HEK293T (cell line): ENCODE data around the gene ATAD3C.
"Not testable (repeated sequence)": the region's sequence is repeated elsewhere in the genome, so short reads cannot be mapped to it uniquely, and the experiment has no call there.

Experiments used
- CTCF ChIA-PET: fragments of 350-600 bp; formaldehyde crosslinking; extraction: SDS; loops from one replicate; lab custom pipeline; 2021; ENCODE audit warnings: antibody characterized with exemption, inconsistent platforms; lab: Yijun Ruan, JAX
- POLR2A ChIA-PET: fragments of 350-600 bp; formaldehyde crosslinking; extraction: SDS; loops from one replicate; lab custom pipeline; 2020; ENCODE audit warnings: antibody characterized with exemption, inconsistent platforms; lab: Yijun Ruan, JAX
- DNase-seq: peaks from one replicate; pipeline ENCODE4 v3.0.0; 2012; ENCODE audit warnings: mixed read lengths; ENCODE audit errors: extremely low spot score
- ARNT ChIP-seq: fragments of 450-650 bp; IDR thresholded peaks from 2 replicates; pipeline ENCODE4 v1.6.1; 2017; ENCODE audit warnings: mild to moderate bottlenecking
- BHLHE40 ChIP-seq: fragments of 450-650 bp; IDR thresholded peaks from 2 replicates; pipeline ENCODE4 v1.6.1; 2016; ENCODE audit warnings: mild to moderate bottlenecking, moderate library complexity, borderline replicate concordance
- CTBP1 ChIP-seq: fragments of 450-650 bp; IDR thresholded peaks from 2 replicates; pipeline ENCODE4 v1.6.1; 2016; ENCODE audit warnings: borderline replicate concordance
- ELF4 ChIP-seq: fragments of 450-650 bp; IDR thresholded peaks from 2 replicates; pipeline ENCODE4 v1.6.1; 2017; ENCODE audit warnings: antibody characterized with exemption
- FOXA1 ChIP-seq: fragments of 450-650 bp; IDR thresholded peaks from 2 replicates; pipeline ENCODE4 v1.6.1; 2016; ENCODE audit warnings: mild to moderate bottlenecking
- FOXK2 ChIP-seq: fragments of 450-650 bp; IDR thresholded peaks from 2 replicates; pipeline ENCODE4 v1.6.1; 2016; ENCODE audit warnings: mild to moderate bottlenecking
- FOXM1 ChIP-seq: fragments of 450-650 bp; IDR thresholded peaks from 2 replicates; pipeline ENCODE4 v1.6.1; 2017; ENCODE audit warnings: mild to moderate bottlenecking, borderline replicate concordance
- HDGF ChIP-seq: fragments of 450-650 bp; IDR thresholded peaks from 2 replicates; pipeline ENCODE4 v1.6.1; 2017; ENCODE audit warnings: antibody characterized with exemption, borderline replicate concordance
- L3MBTL2 ChIP-seq: fragments of 450-650 bp; conservative IDR thresholded peaks from 2 replicates; pipeline ENCODE4 v1.6.1; 2016; ENCODE audit warnings: mild to moderate bottlenecking
- LEF1 ChIP-seq: fragments of 450-650 bp; IDR thresholded peaks from 2 replicates; pipeline ENCODE4 v1.6.1; 2017; ENCODE audit warnings: mild to moderate bottlenecking, borderline replicate concordance
- NFRKB ChIP-seq: fragments of 450-650 bp; IDR thresholded peaks from 2 replicates; pipeline ENCODE4 v1.6.1; 2016; ENCODE audit warnings: mild to moderate bottlenecking, moderate library complexity
- PKNOX1 ChIP-seq: fragments of 450-650 bp; IDR thresholded peaks from 2 replicates; pipeline ENCODE4 v1.6.1; 2016
- SP1 ChIP-seq: fragments of 450-650 bp; IDR thresholded peaks from 2 replicates; pipeline ENCODE4 v1.6.1; 2017
- SUZ12 ChIP-seq: fragments of 450-650 bp; IDR thresholded peaks from 2 replicates; pipeline ENCODE4 v1.6.1; 2016; ENCODE audit warnings: mild to moderate bottlenecking
- TARDBP ChIP-seq: fragments of 450-650 bp; IDR thresholded peaks from 2 replicates; pipeline ENCODE4 v1.6.1; 2016
- ZNF384 ChIP-seq: fragments of 450-650 bp; IDR thresholded peaks from 2 replicates; pipeline ENCODE4 v1.6.1; 2016

Gene ATAD3C

GRCh38 chr1:1449099-1449739 lies at the start of gene ATAD3C:
ATAD3C (plus strand) TSS chr1:1449689; CDS start chr1:1450684, 995 bp downstream.
- TF ChIP-seq ZNF384 (no peak), SP1 (no peak), FOXA1 (no peak), TARDBP (no peak), SUZ12 (no peak)
- ChIA-PET POLR2A (interaction anchor here (1.3 kb wide), 2 partner anchors 41 to 47 kb away, joined by 3 to 4 read pairs; no protein-coding TSS in a partner anchor), CTCF (no interaction called here)
- DNase-seq: no peak

- no peak for DNase-seq
- TF ChIP-seq SP1 (no peak), L3MBTL2 (peak; percentile 64)
- POLR2A ChIA-PET: interaction anchor here (1.0 to 2.7 kb wide), 5 partner anchors 15 to 105 kb away, joined by 3 to 54 read pairs (median 7); partner anchors contain the start of genes AURKAIP1 and DVL1
- CTCF ChIA-PET: interaction anchor here (0.6 to 1.4 kb wide), 3 partner anchors 40 to 179 kb away, joined by 3 to 6 read pairs (median 4); no protein-coding TSS in a partner anchor
Measured at GRCh38 chr1:1399872-1400575, 49.5 kb upstream of the ATAD3C start.

GRCh38 chr1:1400576-1401456 lies 48.7 kb upstream of the ATAD3C start:
- POLR2A ChIA-PET: interaction anchor here (1.0 to 2.7 kb wide), 5 partner anchors 14 to 104 kb away, joined by 3 to 54 read pairs (median 7); partner anchors contain the start of genes AURKAIP1 and DVL1
- CTCF ChIA-PET: interaction anchor here (0.6 to 1.4 kb wide), 3 partner anchors 40 to 178 kb away, joined by 3 to 6 read pairs (median 4); no protein-coding TSS in a partner anchor
- no peak for DNase-seq

GRCh38 chr1:1401457-1402010 lies 48.0 kb upstream of the ATAD3C start:
- ChIA-PET CTCF (interaction anchor here (1.4 kb wide), 1 partner anchor 13 kb away, joined by 9 read pairs; no protein-coding TSS in a partner anchor), POLR2A (interaction anchor here (1.0 to 1.4 kb wide), 3 partner anchors 26 to 103 kb away, joined by 4 to 5 read pairs (median 4); partner anchors contain the start of genes ATAD3C and AURKAIP1)
- TF ChIP-seq FOXK2 (no peak), SP1 (no peak), HDGF (no peak), LEF1 (no peak), ELF4 (no peak), SUZ12 (no peak), ZNF384 (no peak), TARDBP (no peak), ARNT (no peak), PKNOX1 (no peak), FOXM1 (no peak), CTBP1 (no peak), BHLHE40 (no peak), NFRKB (no peak), FOXA1 (no peak)
- no peak for DNase-seq

More at GRCh38 chr1:1400576-1401456, 48.7 kb upstream of the ATAD3C start:
- TF ChIP-seq L3MBTL2: no peak
- no peak for TF ChIP-seq ELF4
- no peak for TF ChIP-seq ARNT
- TF ChIP-seq TARDBP: no peak
- no peak for TF ChIP-seq FOXK2
- TF ChIP-seq FOXM1: no peak

GRCh38 chr1:1402072-1402900 lies 47.2 kb upstream of the ATAD3C start:
- TF ChIP-seq SUZ12 (no peak), ZNF384 (no peak), ARNT (no peak), HDGF (no peak), ELF4 (no peak), L3MBTL2 (no peak), PKNOX1 (no peak), FOXM1 (no peak), FOXK2 (no peak), BHLHE40 (no peak), CTBP1 (no peak), FOXA1 (no peak), SP1 (no peak)
- CTCF ChIA-PET: interaction anchor here (0.5 to 1.4 kb wide), 7 partner anchors 10 to 421 kb away, joined by 3 to 9 read pairs (median 4); no protein-coding TSS in a partner anchor
- POLR2A ChIA-PET: interaction anchor here (0.7 to 1.4 kb wide), 7 partner anchors 13 to 102 kb away, joined by 3 to 5 read pairs (median 4); partner anchors contain the start of genes ATAD3C and AURKAIP1
- DNase-seq: peak; percentile 60

GRCh38 chr1:1402901-1403392 lies 46.5 kb upstream of the ATAD3C start:
- not testable (repeated sequence) for DNase-seq
- CTCF ChIA-PET: interaction anchor here (0.7 to 1.4 kb wide), 5 partner anchors 11 to 102 kb away, joined by 3 to 9 read pairs (median 4); no protein-coding TSS in a partner anchor
- POLR2A ChIA-PET: interaction anchor here (0.7 to 1.4 kb wide), 5 partner anchors 12 to 102 kb away, joined by 3 to 4 read pairs (median 4); no protein-coding TSS in a partner anchor
